Hepatocyte (in vitro differentiated cells): ENCODE data around the gene TSSC4.

Source experiments
- CTCF ChIP-seq: fragments of 200-600 bp; sonication (generic); IDR thresholded peaks from 2 replicates; pipeline ENCODE4 v1.5.1; 2016; ENCODE audit warnings: antibody characterized with exemption, mild to moderate bottlenecking; ENCODE audit not compliant: poor library complexity
- EZH2phosphoT487 ChIP-seq: fragments of 200-600 bp; sonication (generic); IDR thresholded peaks from one replicate; pipeline ENCODE4 v1.6.1; 2018; ENCODE audit warnings: antibody characterized with exemption, mild to moderate bottlenecking, low read depth, moderate library complexity; ENCODE audit not compliant: unreplicated experiment, severe bottlenecking

GRCh38 chr11:2393111-2393868 is 7.3 kb upstream of the TSSC4 start:
- TF ChIP-seq CTCF (no peak), EZH2phosphoT487 (no peak)
